Peyer's patch (tissue), 4 donors: Measurements from ENCODE around the gene KCMF1.

Experiments
- CTCF ChIP-seq, 6 experiments: fragments of 450-650 bp in 4 of 6; fragments of 200-600 bp in 2 of 6; sonication (generic) in 1 of 6; IDR thresholded peaks; one replicate each; pipeline ENCODE4 v1.5.1; 2017 to 2019; ENCODE audit warnings: antibody characterized with exemption in 6 of 6, mild to moderate bottlenecking in 3 of 6, moderate library complexity in 1 of 6
- POLR2A ChIP-seq, 2 donors: fragments of 450-650 bp; IDR thresholded peaks; one replicate each; pipeline ENCODE4 v1.5.1; 2017; ENCODE audit warnings: antibody characterized with exemption in 2 of 2, mild to moderate bottlenecking in 2 of 2, moderate library complexity in 2 of 2

DNA sequence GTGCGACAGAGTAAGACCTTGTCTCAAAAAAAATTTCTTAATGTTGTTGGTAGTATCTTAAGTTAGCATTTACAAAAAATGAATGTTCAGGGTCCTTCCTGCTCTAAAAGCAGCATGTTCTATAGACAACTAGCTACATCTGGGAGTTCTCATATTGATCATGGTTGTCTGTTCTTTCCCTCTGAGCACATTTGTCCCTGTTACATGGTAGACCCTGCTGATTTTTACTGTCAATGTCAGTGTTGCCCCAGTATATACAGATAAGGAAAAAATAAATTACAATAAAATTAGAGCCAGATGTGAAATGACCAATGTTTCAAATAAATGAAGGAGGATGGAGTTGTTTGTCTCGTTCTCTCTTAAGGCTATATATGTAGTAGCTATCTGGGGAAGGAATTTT lies 63.2 kb downstream of the KCMF1 start:
- TF ChIP-seq CTCF (IDR thresholded peaks at IDR 0.05) = no peak
- TF ChIP-seq POLR2A (IDR thresholded peaks at IDR 0.05) = no peak
